ENCODE data around the gene CLIC3. TPM values are rescaled to one million over a fixed set of nuclear protein-coding genes. Genes with fewer than 3 reads are reported as not detected.

CLIC3 gene
- total and polyA plus RNA-seq, 12 donors, result 0.22 to 6.4 (median 0.93) TPM; not detected in 3

GRCh38 chr9:136949817-136950655 lies 46.3 kb downstream of the CLIC3 start:
- Histone ChIP-seq H3K36me3 (replicated peaks in 1 of 2) (no peaks in the 10 kb centered on the region), H3K4me1 (replicated peaks in 1 of 2) (peaks cover 14 to 28% of the 10 kb centered on the region in 2 donors), H3K9me3 (replicated peaks in 1 of 3) (no peaks in the 10 kb centered on the region), H3K27me3 (no peaks in the 10 kb centered on the region), H3K4me3 (peak overlapping the region in 2 of 4 donors; percentile 59 to 82), H3K27ac (peak overlapping the region; percentile 4 to 93 (median 83))
- peak; percentile 71 to 78 for TF ChIP-seq POLR2A (IDR thresholded peaks at IDR 0.05)
- TF ChIP-seq CTCF (IDR thresholded peaks at IDR 0.05), result peak in 5 of 6 experiments; percentile 12 to 46 (median 30)
- peak; percentile 97 to 99 (median 97) for DNase-seq
- intact Hi-C loops (cut with DNase I), result loop anchor here (5.0 to 10.0 kb wide), 4 partner anchors 65 to 105 kb away; partner anchors contain the start of genes ABCA2 (in 1 of the 2), AJM1 (in 1 of the 2), MAMDC4 (in 1 of the 2) and PHPT1 (in 1 of the 2)
- WGBS, 4 donors, result 2 to 25% (median 3%) methylated on average over 6 to 63 of the region's 63 CpGs

- Histone ChIP-seq H3K9me3 (replicated peaks in 1 of 3) (no peaks in the 10 kb centered on the region), H3K27me3 (no peaks in the 10 kb centered on the region), H3K27ac (peak overlapping the region; percentile 4 to 93 (median 83)), H3K4me3 (peak overlapping the region in 2 of 4 donors; percentile 59 to 82), H3K4me1 (replicated peaks in 1 of 2) (peaks cover 14 to 28% of the 10 kb centered on the region in 2 donors), H3K36me3 (replicated peaks in 1 of 2) (no peaks in the 10 kb centered on the region)
- 13 to 18% (median 16%) methylated on average over 19 to 22 of the region's 22 CpGs for WGBS, 4 donors
- intact Hi-C loops (cut with DNase I), result loop anchor here (10.0 kb wide), 3 partner anchors 65 to 105 kb away; partner anchors contain the start of genes AJM1 (in 1 of the 2), MAMDC4 (in 1 of the 2), PHPT1 (in 1 of the 2) and TRAF2 (in 1 of the 2)
- TF ChIP-seq CTCF (IDR thresholded peaks at IDR 0.05) (no peak), POLR2A (IDR thresholded peaks at IDR 0.05) (no peak)
- no peak for DNase-seq
Measured at GRCh38 chr9:136949239-136949816, 47.0 kb downstream of the CLIC3 start.

DNA sequence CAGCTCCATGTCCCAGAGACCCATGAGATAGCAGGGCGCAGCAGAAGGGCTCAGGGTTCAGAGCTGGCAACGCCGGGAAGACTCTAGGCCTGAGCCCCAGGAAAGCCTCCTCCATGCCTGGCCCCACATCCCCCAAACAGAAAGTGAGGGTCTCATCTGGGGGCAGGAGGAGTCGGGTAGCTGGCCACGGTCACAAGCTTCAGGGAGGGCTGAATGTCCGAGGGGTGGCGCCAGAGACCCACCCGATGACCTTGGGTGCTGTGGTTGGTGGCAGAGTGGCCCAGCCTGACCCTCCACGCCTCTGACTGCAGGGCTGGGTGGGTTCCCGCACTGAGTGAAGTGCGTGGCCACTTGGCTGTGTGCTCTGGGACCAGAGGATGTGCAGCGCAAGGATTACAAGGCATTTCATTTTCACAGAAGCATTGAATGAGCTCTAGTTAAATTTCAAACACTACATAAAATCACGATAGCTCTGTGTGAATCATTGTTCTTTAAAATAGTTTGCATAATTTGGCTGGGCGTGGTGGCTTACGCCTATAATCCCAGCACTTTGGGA lies 48.3 kb downstream of the CLIC3 start:
- H3K4me3 ChIP-seq, result no peak overlapping the region
- DNase-seq, result peak in 3 of 7 donors; percentile 47 to 72 (median 48)
- intact Hi-C loops (cut with DNase I), result loop anchor here (10.0 kb wide), 3 partner anchors 63 to 103 kb away; partner anchors contain the start of genes AJM1 (in 1 of the 2), MAMDC4 (in 1 of the 2), PHPT1 (in 1 of the 2) and TRAF2 (in 1 of the 2)
- H3K27ac ChIP-seq, result peak overlapping the region in 2 of 5 donors; percentile 9 to 31
- H3K27me3 ChIP-seq, result no peaks in the 10 kb centered on the region
- peaks cover 21 to 35% of the 10 kb centered on the region in 2 donors for H3K4me1 ChIP-seq (replicated peaks in 1 of 2)
- WGBS, 4 donors, result 46 to 65% (median 52%) methylated on average over 7 to 15 of the region's 15 CpGs
- no peaks in the 10 kb centered on the region for H3K36me3 ChIP-seq (replicated peaks in 1 of 2)
- H3K9me3 ChIP-seq (replicated peaks in 1 of 3), result no peaks in the 10 kb centered on the region
- peak in 4 of 6 experiments; percentile 22 to 40 (median 37) for TF ChIP-seq CTCF (IDR thresholded peaks at IDR 0.05)
- TF ChIP-seq POLR2A (IDR thresholded peaks at IDR 0.05), result no peak
